Fibroblast of lung (primary cell): ENCODE results near the gene CPSF7.

Experiments used
- EZH2 ChIP-seq: IDR thresholded peaks from 2 replicates; pipeline ENCODE4 v1.5.1; 2012; ENCODE audit warnings: low read length, control low read depth, mild to moderate bottlenecking; ENCODE audit errors: missing control alignments
- TF ChIP-seq, protein P1 (sequence below), 2 donors: IDR thresholded peaks in 1 of 2; conservative IDR thresholded peaks in 1 of 2; 1 replicate in 1 of 2; 2 replicates in 1 of 2; pipeline ENCODE4 v1.5.1; 2011 to 2012; ENCODE audit warnings: low read length in 2 of 2, control low read depth in 1 of 2, inconsistent platforms in 1 of 2, low read depth in 1 of 2, mild to moderate bottlenecking in 1 of 2

- TF ChIP-seq, protein P1, sequence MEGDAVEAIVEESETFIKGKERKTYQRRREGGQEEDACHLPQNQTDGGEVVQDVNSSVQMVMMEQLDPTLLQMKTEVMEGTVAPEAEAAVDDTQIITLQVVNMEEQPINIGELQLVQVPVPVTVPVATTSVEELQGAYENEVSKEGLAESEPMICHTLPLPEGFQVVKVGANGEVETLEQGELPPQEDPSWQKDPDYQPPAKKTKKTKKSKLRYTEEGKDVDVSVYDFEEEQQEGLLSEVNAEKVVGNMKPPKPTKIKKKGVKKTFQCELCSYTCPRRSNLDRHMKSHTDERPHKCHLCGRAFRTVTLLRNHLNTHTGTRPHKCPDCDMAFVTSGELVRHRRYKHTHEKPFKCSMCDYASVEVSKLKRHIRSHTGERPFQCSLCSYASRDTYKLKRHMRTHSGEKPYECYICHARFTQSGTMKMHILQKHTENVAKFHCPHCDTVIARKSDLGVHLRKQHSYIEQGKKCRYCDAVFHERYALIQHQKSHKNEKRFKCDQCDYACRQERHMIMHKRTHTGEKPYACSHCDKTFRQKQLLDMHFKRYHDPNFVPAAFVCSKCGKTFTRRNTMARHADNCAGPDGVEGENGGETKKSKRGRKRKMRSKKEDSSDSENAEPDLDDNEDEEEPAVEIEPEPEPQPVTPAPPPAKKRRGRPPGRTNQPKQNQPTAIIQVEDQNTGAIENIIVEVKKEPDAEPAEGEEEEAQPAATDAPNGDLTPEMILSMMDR (conservative IDR thresholded peaks at IDR 0.05 in 1 of 2, IDR thresholded peaks at IDR 0.05 in 1 of 2; ENCODE audit: low read depth in 1 of 2, low read length in 2 of 2) = no peak
- no peak for TF ChIP-seq EZH2
Observed at GRCh38 chr11:61406067-61406466, 23.7 kb downstream of the CPSF7 start.
